ENCODE data around the gene SMIM20.
"Not testable (repeated sequence)": the region's sequence is repeated elsewhere in the genome, so short reads cannot be mapped to it uniquely, and the experiment has no call there.

Gene SMIM20

GRCh38 chr4:25913851-25914669 lies at the start of gene SMIM20:
Gene SMIM20 (plus strand): TSS chr4:25914220. CDS start chr4:25914314, 94 bp downstream.
- H3K27ac ChIP-seq = peak within 1 kb of the TSS; percentile 94
- TF ChIP-seq CTCF (IDR thresholded peaks at IDR 0.05) (no peak), ZFX (IDR thresholded peaks at IDR 0.05; ENCODE audit: borderline replicate concordance) (no peak)

GRCh38 chr4:25865586-25865985 lies 48.4 kb upstream of the SMIM20 start:
- TF ChIP-seq ZFX (IDR thresholded peaks at IDR 0.05; ENCODE audit: borderline replicate concordance) (no peak), CTCF (IDR thresholded peaks at IDR 0.05) (no peak)
- no peak overlapping the region for H3K27ac ChIP-seq

- not testable (repeated sequence) for H3K27ac ChIP-seq
Observed at GRCh38 chr4:25866401-25866800, 47.6 kb upstream of the SMIM20 start.

- H3K27ac ChIP-seq = no peak overlapping the region
- no peak for TF ChIP-seq ZFX (IDR thresholded peaks at IDR 0.05; ENCODE audit: borderline replicate concordance)
- no peak for TF ChIP-seq CTCF (IDR thresholded peaks at IDR 0.05)
Observed at GRCh38 chr4:25867781-25868294, 46.2 kb upstream of the SMIM20 start.

- TF ChIP-seq ZFX (IDR thresholded peaks at IDR 0.05; ENCODE audit: borderline replicate concordance) (no peak), CTCF (IDR thresholded peaks at IDR 0.05) (no peak)
- H3K27ac ChIP-seq = no peak overlapping the region
Observed at GRCh38 chr4:25870081-25870480, 43.9 kb upstream of the SMIM20 start.

GRCh38 chr4:25872851-25873631 lies 41.0 kb upstream of the SMIM20 start:
- no peak overlapping the region for H3K27ac ChIP-seq
- TF ChIP-seq CTCF (IDR thresholded peaks at IDR 0.05) = no peak
- TF ChIP-seq ZFX (IDR thresholded peaks at IDR 0.05; ENCODE audit: borderline replicate concordance) = no peak

- H3K27ac ChIP-seq = no peak overlapping the region
- TF ChIP-seq ZFX (IDR thresholded peaks at IDR 0.05; ENCODE audit: borderline replicate concordance) (no peak), CTCF (IDR thresholded peaks at IDR 0.05) (no peak)
Observed at GRCh38 chr4:25873632-25874129, 40.3 kb upstream of the SMIM20 start.

Data from 22Rv1 (cell line).